HG02870 (cell line): ENCODE measurements around the gene CDC42BPG.

Experiments
- ATAC-seq: cut with Tn5 transposase; IDR thresholded peaks from one replicate; pipeline ENCODE4 v1.9.1; 2021; ENCODE audit warnings: mild to moderate bottlenecking, moderate library complexity; ENCODE audit not compliant: unreplicated experiment

The CDC42BPG gene

GRCh38 chr11:64844330-64845128 lies at the start of gene CDC42BPG:
TSS of gene CDC42BPG (minus strand) at chr11:64844653. CDS start at chr11:64844569, 84 bp downstream.
- ATAC-seq, result no peak

GRCh38 chr11:64893194-64894069 lies 49.0 kb upstream of the CDC42BPG start:
- ATAC-seq, result no peak

- ATAC-seq, result no peak
Observed at GRCh38 chr11:64892838-64893193, 48.4 kb upstream of the CDC42BPG start.

- no peak for ATAC-seq
Observed at GRCh38 chr11:64892411-64892831, 48.0 kb upstream of the CDC42BPG start.

- no peak for ATAC-seq
Observed at GRCh38 chr11:64891880-64892279, 47.4 kb upstream of the CDC42BPG start.

DNA sequence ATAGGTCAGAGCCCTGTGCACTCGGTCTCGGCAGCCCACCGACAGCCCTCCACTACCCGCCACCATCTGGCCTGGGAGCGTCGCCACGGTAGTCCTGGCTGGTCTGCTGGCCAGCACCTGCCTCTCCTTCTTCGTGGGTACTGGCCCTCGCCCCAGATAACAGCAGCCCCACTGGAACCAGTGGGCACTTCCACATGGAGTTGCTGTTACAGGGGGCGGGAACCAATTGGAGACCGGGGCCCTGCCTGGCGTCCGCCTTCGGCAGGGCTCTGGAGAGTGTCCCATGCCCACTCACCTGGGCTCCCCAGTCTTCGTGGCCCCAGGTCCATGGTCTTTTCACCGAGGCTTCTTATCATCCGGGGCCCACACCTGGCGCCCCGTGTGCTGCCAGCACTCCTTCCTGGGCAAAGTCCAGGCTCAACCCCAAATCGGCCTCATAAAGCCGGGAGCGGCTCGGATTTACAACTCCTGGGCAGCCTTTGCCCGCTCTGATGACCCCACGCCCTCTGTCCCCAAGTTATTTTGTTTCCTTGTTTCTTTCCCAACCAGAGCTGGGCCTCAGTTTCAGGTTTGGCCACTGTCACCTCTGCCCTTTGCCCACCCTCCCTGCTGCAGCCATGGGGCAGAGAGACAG lies 46.9 kb upstream of the CDC42BPG start:
- ATAC-seq, result no peak

GRCh38 chr11:64890522-64890939 lies 46.1 kb upstream of the CDC42BPG start:
- ATAC-seq, result no peak

DNA sequence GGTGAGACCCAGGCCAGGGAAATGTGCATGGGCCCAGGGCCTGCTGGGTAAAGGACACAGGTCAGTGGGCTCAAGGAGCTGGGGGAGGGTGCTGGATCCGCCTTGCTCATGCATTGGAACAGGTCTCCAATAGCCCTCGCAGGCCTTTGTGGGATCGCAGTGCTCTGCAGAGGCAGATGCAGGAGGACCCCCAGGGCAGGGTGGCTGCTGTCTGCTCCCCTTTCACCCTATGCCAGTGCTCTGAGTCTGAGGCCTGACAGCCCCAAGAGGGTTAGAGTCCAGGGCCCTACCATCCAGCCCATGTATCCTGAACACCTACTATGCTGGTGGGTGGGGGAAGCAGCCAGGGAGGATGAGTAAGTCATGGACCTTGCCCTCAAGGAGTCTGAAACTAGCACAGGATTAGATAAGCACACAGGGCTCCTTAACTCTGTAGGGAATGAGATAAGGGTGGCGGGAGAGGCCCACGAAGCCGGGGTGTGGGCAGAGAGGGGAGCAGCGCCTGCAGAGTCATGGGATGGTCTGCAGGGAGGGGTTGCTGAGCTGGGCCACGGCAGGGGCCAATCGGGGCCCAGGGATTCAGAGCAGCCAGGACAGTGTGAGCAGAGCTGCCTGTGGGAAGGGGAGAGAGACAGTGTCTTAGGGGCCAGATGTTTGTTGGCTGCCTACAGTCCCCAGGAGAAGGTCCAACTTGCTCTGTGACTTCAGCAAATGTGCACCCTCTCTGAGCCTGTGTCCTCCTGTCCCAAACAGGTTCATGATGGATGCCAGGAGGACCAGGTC lies 44.5 kb upstream of the CDC42BPG start:
- no peak for ATAC-seq

DNA sequence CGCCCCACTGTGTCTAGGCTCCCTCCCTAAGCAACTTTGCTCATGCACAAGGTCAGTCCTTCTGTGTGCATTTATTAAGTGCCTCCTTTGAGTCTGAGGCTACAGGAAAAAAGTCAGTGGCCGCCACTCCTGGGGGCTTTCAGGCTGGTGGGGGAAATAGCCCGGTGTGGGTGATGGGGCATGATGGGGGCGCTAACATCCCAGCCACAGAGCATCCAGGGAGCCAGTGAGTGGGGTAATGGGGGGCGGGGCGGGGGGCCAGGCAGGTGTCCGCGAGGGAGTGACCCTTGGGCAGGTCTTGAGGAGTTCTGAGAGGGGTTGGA lies 43.9 kb upstream of the CDC42BPG start:
- ATAC-seq, result no peak

DNA sequence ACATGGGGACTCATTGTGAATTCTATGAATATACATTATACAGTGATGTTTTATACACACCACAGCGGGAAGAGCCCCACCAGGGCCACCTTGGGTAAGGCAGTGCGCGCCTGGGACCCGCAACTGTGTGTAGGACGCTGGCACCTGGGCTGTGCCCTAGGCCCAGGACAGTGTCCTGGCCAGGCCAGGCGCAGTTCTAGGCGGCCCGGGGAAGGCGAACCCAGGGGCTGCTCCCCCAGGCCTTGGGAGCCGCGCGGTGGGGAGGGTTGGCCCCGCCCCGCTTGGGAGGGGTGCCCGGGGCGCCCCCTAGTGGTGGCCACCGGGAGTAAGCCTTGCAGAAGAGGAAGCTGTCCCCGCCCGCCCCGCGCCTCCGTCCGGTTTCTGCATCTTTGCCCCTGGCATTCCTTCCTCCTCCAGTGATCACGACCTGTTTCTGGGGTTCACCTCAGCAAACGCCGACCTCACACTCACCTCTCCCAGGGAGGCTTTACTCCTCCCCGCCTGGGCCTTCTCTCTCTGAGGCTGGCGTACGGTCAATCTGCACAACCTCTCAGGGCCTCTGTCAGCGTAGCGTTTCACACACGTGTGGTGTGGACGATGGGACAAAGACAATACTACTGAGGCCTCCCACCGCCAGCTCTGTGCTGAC lies 43.4 kb upstream of the CDC42BPG start:
- no peak for ATAC-seq

- ATAC-seq, result no peak
Observed at GRCh38 chr11:64887234-64887756, 42.8 kb upstream of the CDC42BPG start.

- ATAC-seq, result no peak
Observed at GRCh38 chr11:64885367-64886286, 41.2 kb upstream of the CDC42BPG start.

DNA sequence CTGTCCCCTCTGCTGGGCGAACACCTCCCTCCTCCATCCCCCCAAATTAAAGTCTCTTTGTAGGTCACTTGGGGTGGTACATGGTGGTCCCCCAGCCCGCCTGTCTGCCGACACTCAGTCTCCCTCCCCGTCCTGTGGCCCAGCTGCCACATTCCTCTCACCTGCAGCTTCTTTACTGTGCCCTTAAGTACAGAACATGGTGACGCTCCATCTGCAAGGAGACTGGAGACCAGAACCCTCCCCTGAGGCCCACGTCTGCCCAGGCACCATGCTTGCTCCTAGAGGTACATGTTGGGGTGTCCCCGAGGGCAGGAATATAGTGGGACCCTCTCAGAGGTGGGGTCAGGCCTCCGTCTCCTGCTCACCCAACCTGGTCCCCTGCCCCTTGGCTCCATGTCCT lies 39.6 kb upstream of the CDC42BPG start:
- no peak for ATAC-seq

DNA sequence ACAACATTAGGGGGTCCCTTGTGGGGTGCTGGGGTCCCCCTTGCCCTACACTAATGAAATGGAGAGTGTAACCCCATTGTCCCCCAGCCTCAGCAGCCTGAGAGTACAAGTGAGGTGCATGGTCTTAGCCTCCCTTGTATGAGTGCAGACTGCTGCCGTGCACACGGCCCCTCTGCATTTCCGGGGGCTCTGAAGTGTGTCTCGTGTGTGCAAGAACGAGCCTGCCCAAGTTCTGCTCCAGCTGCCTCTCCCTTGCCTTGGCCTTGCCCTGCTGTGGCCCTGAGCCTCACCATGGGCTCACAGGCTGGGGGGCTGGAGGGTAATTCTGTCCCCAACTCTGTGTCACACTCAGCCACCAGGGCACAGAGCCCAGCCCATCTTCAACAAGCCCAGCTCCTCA lies 39.1 kb upstream of the CDC42BPG start:
- ATAC-seq, result no peak

GRCh38 chr11:64882243-64882642 lies 37.8 kb upstream of the CDC42BPG start:
- no peak for ATAC-seq

- ATAC-seq, result no peak
Observed at GRCh38 chr11:64881476-64881875, 37.0 kb upstream of the CDC42BPG start.

DNA sequence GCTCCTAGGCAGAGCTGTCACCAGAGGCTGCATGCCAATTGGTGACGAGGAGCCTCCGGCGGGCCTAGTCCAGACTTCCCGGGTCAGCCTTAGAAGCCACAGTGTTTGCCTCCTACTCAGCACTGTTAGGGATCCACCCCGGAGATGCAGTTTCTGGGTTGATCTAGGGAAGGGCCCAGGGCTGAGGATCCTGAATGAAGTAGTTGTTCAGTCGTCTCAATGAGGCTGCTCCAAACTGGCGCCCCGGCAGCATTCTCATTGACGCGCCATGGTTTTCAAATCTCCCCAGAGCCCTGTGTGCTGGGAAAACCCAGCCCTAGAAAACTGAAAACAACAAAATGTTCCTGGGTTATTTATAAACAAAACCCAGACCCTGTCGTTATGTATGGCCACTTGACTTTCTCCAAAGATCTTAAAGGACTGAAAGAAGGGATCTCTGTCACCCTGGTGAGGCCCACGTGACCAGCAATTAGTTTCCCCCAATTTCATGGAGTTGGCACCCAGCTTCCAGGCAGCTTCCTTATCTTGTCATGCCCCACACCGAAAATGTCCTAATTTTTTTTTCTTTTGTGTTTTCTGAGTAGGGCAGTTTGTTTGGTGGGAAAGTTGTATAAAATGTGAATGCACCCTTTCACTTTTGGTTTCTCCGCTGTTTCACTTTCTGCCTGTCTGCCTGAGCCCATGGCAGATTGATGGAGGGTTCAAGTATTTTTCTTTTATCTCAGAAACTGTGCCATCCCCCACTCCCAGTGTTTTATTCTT lies 36.0 kb upstream of the CDC42BPG start:
- no peak for ATAC-seq

DNA sequence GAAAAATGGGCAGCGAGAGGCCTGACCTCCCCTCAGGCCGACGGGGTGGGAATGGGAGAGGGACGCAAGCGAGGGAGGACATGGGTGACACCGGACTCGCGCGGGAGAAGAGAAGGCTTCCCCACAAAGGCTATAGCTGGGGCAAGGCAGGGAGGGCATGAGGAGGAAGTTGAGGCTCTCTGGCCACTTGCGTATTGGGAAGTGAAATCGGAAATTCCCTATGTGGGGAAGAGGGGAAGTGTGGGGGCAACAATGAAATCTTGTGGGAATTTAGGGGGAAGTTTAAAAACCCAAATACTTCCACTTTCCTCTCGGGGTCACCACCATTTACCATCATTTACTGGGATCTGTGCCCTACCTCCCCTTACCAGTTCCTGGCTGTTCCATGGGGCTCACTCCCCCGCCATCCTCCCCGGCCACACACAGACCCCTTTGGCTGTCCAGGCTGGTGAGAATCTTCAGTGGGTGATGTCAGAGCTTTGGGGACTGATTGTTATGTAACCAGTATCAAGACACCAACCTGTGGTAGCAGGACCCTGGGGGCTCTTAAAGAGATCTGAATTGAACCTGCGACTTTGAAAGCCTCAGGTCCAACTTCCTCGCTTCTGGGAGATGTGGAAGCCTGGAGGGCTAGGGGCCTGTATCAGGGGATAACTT lies 34.9 kb upstream of the CDC42BPG start:
- no peak for ATAC-seq
